Endothelial cell of umbilical vein (primary cell): Measurements from ENCODE around the gene ADARB2. TPM values are rescaled to one million over a fixed set of nuclear protein-coding genes. Genes with fewer than 3 reads are reported as not detected.

Experiments used
- BruUV-seq: library from RNA; stranded (reverse); fragments of 400-500 nt; replicated peaks from 2 replicates; lab custom pipeline; 2021; lab: Mats Ljungman, UMichigan
- CTCF ChIA-PET: fragments of 300-600, 350-600 bp; sonication (Branson Sonifier 250); formaldehyde crosslinking; loops from one replicate; lab custom pipeline; 2021; ENCODE audit warnings: antibody characterized with exemption, inconsistent platforms; lab: Charles Lee
- POLR2A ChIA-PET: fragments of 300-600, 350-600 bp; sonication (Branson Sonifier 250); formaldehyde crosslinking; loops from one replicate; lab custom pipeline; 2021; ENCODE audit warnings: antibody characterized with exemption, inconsistent platforms; lab: Charles Lee
- DNase-seq: peaks from one replicate; pipeline ENCODE4 v3.0.0-alpha.2; 2011; ENCODE audit warnings: low read depth, low spot score
- FAIRE-seq: peaks from 2 replicates; lab custom pipeline; 2011; peaks lifted over from hg19 to GRCh38; lab: Jason Lieb, UNC
- H2AFZ ChIP-seq: 2 replicates; pipeline ENCODE4 v1.6.0; 2012; ENCODE audit warnings: low read depth, low read length, control low read depth, inconsistent platforms
- H3K27ac ChIP-seq: 2 replicates; pipeline ENCODE4 v1.5.1; 2011; ENCODE audit warnings: low read depth, mild to moderate bottlenecking, control low read depth, low read length, moderate library complexity; ENCODE audit not compliant: insufficient read depth
- H3K27me3 ChIP-seq, 2 experiments: 2 replicates each; pipeline versions ENCODE4 v1.6.0 to v1.6.1; 2011; ENCODE audit warnings: low read length in 2 of 2, mixed read lengths in 1 of 2; ENCODE audit not compliant: control insufficient read depth in 2 of 2, insufficient read depth in 2 of 2
- H3K36me3 ChIP-seq, 2 experiments: 2 replicates in 1 of 2; 3 replicates in 1 of 2; pipeline ENCODE4 v1.5.1; 2011; ENCODE audit warnings: low read length in 2 of 2, mild to moderate bottlenecking in 1 of 2, moderate library complexity in 1 of 2; ENCODE audit not compliant: control insufficient read depth in 2 of 2, insufficient read depth in 2 of 2; ENCODE audit errors: extremely low read depth in 1 of 2
- H3K4me1 ChIP-seq: 3 replicates; pipeline ENCODE4 v1.5.1; 2011; ENCODE audit warnings: mild to moderate bottlenecking, low read length; ENCODE audit not compliant: control insufficient read depth, insufficient read depth; ENCODE audit errors: extremely low read depth
- H3K4me2 ChIP-seq: 2 replicates; pipeline ENCODE4 v1.6.1; 2011; ENCODE audit warnings: low read length, control low read depth, mixed read lengths; ENCODE audit not compliant: insufficient read depth
- H3K4me3 ChIP-seq, 3 experiments: fragments of 200-600 bp in 1 of 3; sonication (generic), shearing (Covaris generic) in 1 of 3; replicated peaks in 1 of 3; 2 replicates each; pipeline ENCODE4 v1.5.1; 2011 to 2016; ENCODE audit warnings: control low read depth in 3 of 3, low read length in 3 of 3, mild to moderate bottlenecking in 2 of 3, inconsistent platforms in 1 of 3, low read depth in 1 of 3, moderate library complexity in 1 of 3; ENCODE audit not compliant: insufficient read depth in 1 of 3
- H3K79me2 ChIP-seq: 2 replicates; pipeline ENCODE4 v1.6.0; 2012; ENCODE audit warnings: low read length, inconsistent platforms; ENCODE audit not compliant: control insufficient read depth, insufficient read depth
- H3K9ac ChIP-seq: replicated peaks from 2 replicates; pipeline ENCODE3; 2011; ENCODE audit warnings: low read length, control low read depth; ENCODE audit not compliant: insufficient read depth; ENCODE audit errors: extremely low read depth
- H3K9me1 ChIP-seq: replicated peaks from 3 replicates; pipeline ENCODE4 v1.6.0; 2011; ENCODE audit warnings: mild to moderate bottlenecking, low read length; ENCODE audit not compliant: control insufficient read depth, insufficient read depth; ENCODE audit errors: extremely low read depth
- H3K9me3 ChIP-seq: replicated peaks from 2 replicates; pipeline ENCODE4 v1.5.1; 2012; ENCODE audit warnings: low read length, inconsistent platforms; ENCODE audit not compliant: control insufficient read depth, insufficient read depth
- H4K20me1 ChIP-seq: replicated peaks from 2 replicates; pipeline ENCODE3; 2011; ENCODE audit warnings: mild to moderate bottlenecking, low read length; ENCODE audit not compliant: control insufficient read depth, insufficient read depth; ENCODE audit errors: extremely low read depth
- CTCF ChIP-seq, 2 donors: IDR thresholded peaks; 1 replicate in 1 of 2; 2 replicates in 1 of 2; pipeline ENCODE4 v1.5.1; 2011; ENCODE audit warnings: low read length in 2 of 2, mild to moderate bottlenecking in 2 of 2, moderate library complexity in 2 of 2, control low read depth in 1 of 2, inconsistent platforms in 1 of 2, low read depth in 1 of 2; ENCODE audit not compliant: insufficient read depth in 1 of 2; ENCODE audit errors: extremely low read depth in 1 of 2
- EZH2 ChIP-seq: IDR thresholded peaks from 2 replicates; pipeline ENCODE4 v1.6.1; 2012; ENCODE audit warnings: borderline replicate concordance, low read depth, mild to moderate bottlenecking, moderate library complexity, low read length, inconsistent platforms; ENCODE audit not compliant: severe bottlenecking
- FOS ChIP-seq: IDR thresholded peaks from 2 replicates; pipeline ENCODE4 v1.6.1; 2011; ENCODE audit warnings: mild to moderate bottlenecking, low read length, moderate library complexity, borderline replicate concordance; ENCODE audit not compliant: insufficient read depth
- GATA2 ChIP-seq: IDR thresholded peaks from 2 replicates; pipeline ENCODE4 v1.7.0; 2011; ENCODE audit warnings: low read depth, mild to moderate bottlenecking, moderate library complexity, mixed read lengths, low read length; ENCODE audit not compliant: insufficient read length, insufficient read depth
- JUN ChIP-seq: IDR thresholded peaks from 2 replicates; pipeline ENCODE4 v1.6.1; 2011; ENCODE audit warnings: borderline replicate concordance, low read depth; ENCODE audit not compliant: insufficient read length, insufficient read depth
- MAX ChIP-seq: IDR thresholded peaks from 2 replicates; pipeline ENCODE4 v1.6.1; 2011; ENCODE audit not compliant: insufficient read depth, insufficient read length
- MYC ChIP-seq: IDR thresholded peaks from one replicate; pipeline ENCODE4 v1.6.1; 2011; ENCODE audit warnings: mild to moderate bottlenecking, low read depth, low read length
- POLR2A ChIP-seq: IDR thresholded peaks from 2 replicates; pipeline ENCODE4 v1.6.1; 2012; ENCODE audit warnings: low read depth, mild to moderate bottlenecking, control low read depth, low read length
- POLR2AphosphoS5 ChIP-seq: IDR thresholded peaks from 2 replicates; pipeline ENCODE4 v1.6.1; 2012; ENCODE audit warnings: low read depth, mild to moderate bottlenecking, control low read depth, low read length, moderate library complexity; ENCODE audit not compliant: insufficient read depth
- dilution Hi-C: fragments of 300-500 bp; cut with MboI; formaldehyde crosslinking; loops from one replicate; pipeline ENCODE4 v1.15.0; 2019; ENCODE audit warnings: low sequenced_read_pairs; ENCODE audit not compliant: extremely low pct_ligation_motif_present
- intact Hi-C: fragments of 100-400 bp; cut with micrococcal nuclease; formaldehyde crosslinking; loops from one replicate; pipeline ENCODE4 v1.10.0; 2022
- polyA plus RNA-seq, 4 experiments: library from polyadenylated mRNA; depleted of rRNA in 3 of 4; stranded (reverse) in 3 of 4; unstranded in 1 of 4; fragments of >200 nt; gene quantifications; 2 replicates each; pipeline versions ENCODE4 v1.2.1 to v1.2.3, GENCODE V29; 2011 to 2012; ENCODE audit warnings: missing spikeins in 1 of 4
- total RNA-seq: library from RNA; stranded (reverse); gene quantifications from 2 replicates; pipeline ENCODE4 v1.2.3, GENCODE V29; 2021

ADARB2 gene
- total and polyA plus RNA-seq, 2 donors (not counting 3 experiments of a cell fraction or from before 2014, with no cell fraction given): not detected

- dilution Hi-C loops: no loop called here
- TF ChIP-seq EZH2: no peak
- TF ChIP-seq POLR2AphosphoS5: no peak
Observed at GRCh38 chr10:1595726-1596125, 141.6 kb downstream of the ADARB2 start.

GRCh38 chr10:1595242-1595600 is 142.1 kb downstream of the ADARB2 start:
- H3K27ac ChIP-seq: no peak overlapping the region
- no peak overlapping the region for H3K9ac ChIP-seq
- H3K4me3 ChIP-seq: no peak overlapping the region
- H3K9me3 ChIP-seq: peaks cover 5% of the 10 kb centered on the region
- no peaks in the 10 kb centered on the region for H4K20me1 ChIP-seq
- DNase-seq (no peak), FAIRE-seq (no peak)
- TF ChIP-seq JUN (no peak), POLR2AphosphoS5 (no peak), POLR2A (no peak), MYC (no peak), GATA2 (no peak), MAX (no peak), EZH2 (no peak), FOS (no peak), CTCF (IDR thresholded peaks at IDR 0.05; ENCODE audit: extremely low read depth in 1 of 2, insufficient read depth in 1 of 2, low read depth in 1 of 2, low read length in 2 of 2) (no peak)
- no peaks in the 10 kb centered on the region for H3K9me1 ChIP-seq
- BruUV-seq: no TSS peak
- CTCF ChIA-PET: no interaction called here
- H3K36me3 ChIP-seq: no peaks in the 10 kb centered on the region
- dilution Hi-C loops: no loop called here
- POLR2A ChIA-PET: no interaction called here
- H3K4me1 ChIP-seq: no peaks in the 10 kb centered on the region
- intact Hi-C loops: no loop called here
- H3K79me2 ChIP-seq: no peaks in the 10 kb centered on the region
- H3K4me2 ChIP-seq: no peak overlapping the region
- H2AFZ ChIP-seq: no peak overlapping the region
- H3K27me3 ChIP-seq: no peaks in the 10 kb centered on the region

More at GRCh38 chr10:1595726-1596125, 141.6 kb downstream of the ADARB2 start:
- intact Hi-C loops: no loop called here
- Histone ChIP-seq H3K9ac (no peak overlapping the region), H3K79me2 (no peaks in the 10 kb centered on the region), H3K9me3 (peaks cover 3% of the 10 kb centered on the region), H4K20me1 (no peaks in the 10 kb centered on the region), H3K27ac (no peak overlapping the region), H3K36me3 (no peaks in the 10 kb centered on the region), H3K4me2 (no peak overlapping the region), H3K9me1 (no peaks in the 10 kb centered on the region), H3K27me3 (no peaks in the 10 kb centered on the region), H3K4me3 (no peak overlapping the region), H3K4me1 (no peaks in the 10 kb centered on the region), H2AFZ (no peak overlapping the region)
- POLR2A ChIA-PET: no interaction called here
- BruUV-seq: no TSS peak
- no peak for DNase-seq
- CTCF ChIA-PET: no interaction called here
- no peak for FAIRE-seq
